Activated CD8-positive, alpha-beta memory T cell treated with anti-CD3 and anti-CD28 coated beads, Interleukin-2, amount 50 U/mL, for 1 hour (primary cell): ENCODE measurements around the gene LRRC63.
"Not testable (repeated sequence)": the region's sequence is repeated elsewhere in the genome, so short reads cannot be mapped to it uniquely, and the experiment has no call there.

Experiments
- DNase-seq: peaks from one replicate; pipeline ENCODE4 v3.0.0-alpha.2; 2020; ENCODE audit errors: extremely low read depth

Gene LRRC63, protein sequence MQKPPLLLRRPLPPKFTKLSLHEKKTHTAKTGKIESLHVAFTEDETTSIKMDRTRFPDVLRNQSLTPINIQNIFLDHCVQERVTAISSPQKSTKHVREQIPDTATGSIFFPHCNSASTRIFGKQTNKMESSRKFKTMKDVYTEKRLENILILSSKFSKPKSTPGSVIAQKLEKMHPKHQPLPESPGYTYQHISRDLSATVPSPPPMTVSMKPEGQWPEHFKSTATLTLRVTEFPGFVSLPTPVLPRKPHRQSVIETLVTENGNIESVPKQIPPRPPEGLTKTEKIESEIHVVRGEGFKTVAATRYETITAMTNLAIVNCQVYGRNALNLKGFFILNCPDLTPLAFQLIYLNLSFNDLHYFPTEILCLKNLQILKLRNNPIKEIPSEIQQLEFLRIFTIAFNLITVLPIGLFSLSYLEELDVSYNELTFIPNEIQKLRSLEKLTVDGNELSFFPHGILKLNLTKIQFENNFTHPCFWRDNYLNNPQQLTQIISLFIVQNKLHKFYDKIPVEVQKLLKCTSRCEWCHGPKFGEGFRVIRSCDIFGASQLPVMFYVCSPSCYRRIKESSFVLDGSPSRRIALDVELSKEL

DNA sequence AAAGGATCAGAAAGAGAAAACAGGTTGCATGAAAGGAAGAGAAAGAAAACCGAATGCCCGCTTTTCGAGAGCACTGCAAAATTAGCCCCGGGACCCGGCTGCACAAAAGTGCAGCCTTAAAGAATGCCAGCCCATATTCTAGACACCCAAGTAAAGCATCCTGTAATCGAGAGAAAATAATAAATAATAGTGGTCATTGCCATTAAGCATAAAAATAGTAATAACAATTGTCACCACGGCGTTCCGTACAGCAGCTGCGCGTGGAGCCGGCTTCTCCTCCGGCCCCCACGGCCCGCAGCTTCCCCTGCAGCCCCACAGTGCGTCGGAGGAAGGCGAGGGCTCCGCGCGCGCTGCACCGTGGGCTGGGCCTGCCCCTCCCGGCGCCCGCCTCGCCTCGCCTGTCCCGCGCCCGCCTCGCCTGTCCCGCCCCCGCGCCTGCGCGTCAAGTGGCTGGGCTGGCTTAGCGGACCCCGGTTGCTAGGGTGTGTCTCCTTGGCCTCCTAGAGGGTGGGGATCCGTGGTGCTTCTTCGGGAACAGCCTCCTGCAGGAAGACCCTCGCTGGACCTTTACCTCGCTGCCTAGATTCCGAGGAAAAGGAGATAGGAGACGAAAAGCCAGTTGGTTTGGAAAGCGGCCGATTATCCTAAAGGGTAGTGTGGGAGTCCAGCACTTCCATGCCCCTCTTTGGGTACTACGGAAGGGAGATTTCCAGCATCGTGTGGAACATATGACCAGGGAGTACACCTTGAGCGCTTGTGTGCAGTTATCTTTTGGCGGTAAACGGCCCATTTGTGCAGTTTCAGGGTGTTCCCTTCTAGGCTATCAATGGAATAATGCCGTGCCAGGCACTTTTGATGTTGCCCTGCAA is at the start of gene LRRC63:
Gene LRRC63 (plus strand): TSS at position 446 of the 869 bp plus-strand sequence. CDS start 1,107 bp downstream, outside the sequence.
- DNase-seq = peak; percentile 47

DNA sequence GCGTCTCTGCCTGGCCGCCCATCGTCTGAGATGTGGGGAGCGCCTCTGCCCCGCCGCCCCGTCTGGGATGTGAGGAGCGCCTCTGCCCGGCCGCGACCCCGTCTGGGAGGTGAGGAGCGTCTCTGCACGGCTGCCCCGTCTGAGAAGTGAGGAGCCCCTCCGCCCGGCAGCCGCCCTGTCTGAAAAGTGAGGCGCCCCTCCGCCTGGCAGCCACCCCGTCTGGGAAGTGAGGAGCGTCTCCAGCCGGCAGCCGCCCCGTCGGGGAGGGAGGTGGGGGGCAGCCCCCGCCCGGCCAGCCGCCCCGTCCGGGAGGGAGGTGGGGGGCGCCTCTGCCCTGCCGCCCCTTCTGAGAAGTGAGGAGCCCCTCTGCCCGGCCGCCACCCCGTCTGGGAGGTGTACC is 49.0 kb upstream of the LRRC63 start:
- not testable (repeated sequence) for DNase-seq

DNA sequence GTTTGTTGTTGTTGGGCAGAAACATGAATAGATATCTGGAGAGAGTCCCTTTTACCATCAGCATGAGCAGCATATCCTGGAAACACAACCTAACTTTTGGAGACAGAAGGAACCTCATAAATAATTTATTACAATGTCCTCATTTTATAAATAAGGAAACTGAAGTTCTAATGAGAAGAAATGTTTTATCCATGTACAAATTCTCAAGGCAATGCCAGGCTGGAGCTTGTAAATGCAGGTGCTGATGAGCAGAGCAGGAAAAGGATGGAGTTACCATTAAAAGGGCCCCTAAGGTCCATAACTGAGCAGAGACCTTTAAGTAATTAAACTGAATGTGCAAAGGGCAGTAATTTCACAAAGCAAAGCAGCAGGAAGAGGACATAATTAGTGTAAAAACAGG is 47.1 kb upstream of the LRRC63 start:
- DNase-seq = no peak

DNA sequence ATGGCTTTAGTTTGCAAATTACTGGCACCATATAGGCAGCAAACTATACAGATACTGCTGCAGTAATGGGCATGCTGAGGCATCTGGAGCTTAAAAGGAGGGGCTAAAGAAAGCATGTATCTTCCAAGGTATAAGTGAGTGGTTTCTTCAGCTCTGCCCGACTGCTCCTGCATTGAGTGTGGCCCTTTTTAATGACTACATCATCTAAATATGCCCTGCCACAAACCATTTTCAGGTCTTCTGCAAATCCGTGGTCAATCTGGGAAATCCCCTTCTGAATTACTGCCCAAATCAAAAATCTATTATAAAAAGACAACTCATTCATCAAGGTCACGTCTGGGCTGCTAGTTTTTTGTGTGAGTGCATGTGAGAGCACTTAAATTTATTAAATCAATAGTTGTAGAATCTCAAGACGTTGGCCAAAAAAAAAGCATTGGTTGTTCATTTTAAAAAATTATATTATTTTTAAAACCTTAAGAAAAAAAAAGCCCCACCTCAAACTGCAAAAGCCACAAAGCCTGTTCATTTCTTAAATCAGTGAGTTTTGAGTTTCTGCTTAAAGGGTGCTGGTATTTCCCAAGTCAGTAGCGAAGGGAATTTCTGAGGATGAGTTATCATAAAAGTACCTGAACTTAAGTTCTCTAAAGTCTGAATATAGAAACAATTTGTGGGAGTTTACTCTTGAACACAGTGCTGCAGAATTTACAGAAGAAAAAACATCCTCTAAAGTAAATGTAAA is 46.1 kb upstream of the LRRC63 start:
- no peak for DNase-seq

DNA sequence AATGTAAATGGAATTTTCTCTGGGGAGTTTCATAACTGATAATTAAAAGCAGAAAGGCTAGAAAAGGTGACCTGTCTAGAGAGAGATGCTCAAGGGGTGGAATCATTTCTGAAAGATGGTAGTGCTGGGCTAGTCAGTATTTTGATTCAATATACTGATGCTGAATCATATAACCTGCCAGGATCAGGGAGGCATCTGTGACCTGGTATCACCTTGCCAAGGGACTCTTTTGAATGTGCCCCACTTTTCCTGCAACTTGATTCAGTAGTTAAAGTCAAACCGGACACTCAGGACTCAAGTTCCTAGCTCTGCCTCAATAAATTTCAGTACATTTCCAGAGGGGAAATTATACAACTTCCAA is 45.5 kb upstream of the LRRC63 start:
- no peak for DNase-seq

DNA sequence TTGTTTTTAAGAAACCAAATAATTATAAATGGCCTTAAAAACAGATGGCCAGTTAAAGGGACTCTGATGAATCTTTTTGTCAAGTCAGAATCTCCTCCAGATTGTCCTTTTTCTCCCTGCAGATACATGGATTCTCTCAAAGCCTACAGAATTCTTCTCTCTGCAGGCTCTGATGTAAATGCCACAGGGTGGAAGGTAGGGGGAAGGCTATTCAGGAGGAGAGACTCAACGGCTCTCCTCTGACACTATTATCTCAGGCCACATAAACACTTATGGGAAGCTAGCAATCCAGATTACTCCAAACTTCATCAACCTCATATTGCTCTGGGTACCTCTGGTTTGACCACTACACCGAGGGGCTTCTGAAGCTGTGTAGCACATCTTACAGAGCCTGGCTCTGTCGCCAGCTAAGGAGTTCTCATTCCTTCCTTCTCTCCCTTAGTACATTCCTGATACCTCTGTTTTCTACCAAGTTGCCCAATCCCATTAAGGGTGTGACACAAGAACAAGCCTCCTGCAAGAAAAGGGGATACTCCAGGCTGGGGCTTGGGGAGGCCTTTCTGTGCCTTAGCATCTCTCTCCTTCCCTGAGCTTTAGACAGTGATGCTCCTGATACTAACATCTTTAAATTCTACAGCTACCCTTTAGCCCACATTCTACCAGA is 44.6 kb upstream of the LRRC63 start:
- no peak for DNase-seq

DNA sequence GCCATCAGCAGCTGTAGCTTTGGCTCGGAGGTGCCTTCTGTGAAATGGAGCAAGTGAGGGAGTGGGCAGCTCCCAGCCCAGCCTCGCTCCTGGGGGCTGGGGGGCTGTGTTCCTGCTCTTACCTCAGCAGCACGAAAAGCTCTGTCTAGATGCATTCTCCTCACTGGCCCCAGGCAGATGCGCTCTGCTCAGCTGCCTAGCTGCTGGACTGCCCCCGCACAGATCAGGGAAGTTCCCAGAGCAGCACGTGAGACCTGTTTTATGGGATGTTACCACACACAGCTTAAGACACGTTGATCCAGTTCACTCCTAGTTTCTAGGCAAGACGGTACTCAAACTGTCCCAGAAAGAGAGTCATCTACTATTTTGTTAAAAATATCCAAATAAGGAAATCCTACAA is 43.4 kb upstream of the LRRC63 start:
- DNase-seq = no peak

DNA sequence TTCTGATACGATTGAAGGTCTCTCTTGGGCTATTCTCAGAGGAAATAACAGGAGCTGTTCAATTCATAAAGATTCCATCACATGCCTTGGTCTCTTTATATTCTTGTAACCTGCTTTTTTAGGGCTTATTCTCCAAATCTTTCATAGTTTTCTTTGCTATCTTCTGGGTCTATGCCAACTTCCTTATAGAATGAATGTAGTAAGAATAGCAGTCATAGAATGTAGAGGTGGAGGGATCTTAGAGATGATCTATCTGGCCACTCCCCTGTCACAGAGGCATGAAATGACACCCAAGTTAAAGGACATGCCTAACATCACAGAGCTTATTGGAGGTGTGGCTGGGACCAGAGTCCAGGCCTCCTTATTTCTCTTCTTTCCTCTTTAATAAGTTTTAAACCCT is 42.9 kb upstream of the LRRC63 start:
- no peak for DNase-seq

DNA sequence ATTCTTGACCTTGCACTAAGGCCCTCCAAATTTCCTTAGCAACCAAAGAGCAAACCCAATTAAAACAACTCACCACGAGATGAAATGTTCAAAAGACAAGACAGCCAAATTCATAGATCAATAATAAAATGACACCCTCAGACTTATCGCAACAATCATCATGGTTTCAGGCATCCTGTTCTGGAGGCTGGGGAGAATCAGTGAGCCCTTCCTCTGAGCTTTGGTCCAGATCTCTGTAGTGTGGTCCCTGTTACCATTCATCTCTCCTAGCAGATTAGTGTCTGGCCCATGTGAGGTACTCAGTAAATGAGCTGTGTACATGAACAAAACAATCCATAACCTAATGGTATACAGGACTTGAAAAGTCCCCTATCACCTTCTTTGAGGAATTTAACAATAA is 42.0 kb upstream of the LRRC63 start:
- no peak for DNase-seq

DNA sequence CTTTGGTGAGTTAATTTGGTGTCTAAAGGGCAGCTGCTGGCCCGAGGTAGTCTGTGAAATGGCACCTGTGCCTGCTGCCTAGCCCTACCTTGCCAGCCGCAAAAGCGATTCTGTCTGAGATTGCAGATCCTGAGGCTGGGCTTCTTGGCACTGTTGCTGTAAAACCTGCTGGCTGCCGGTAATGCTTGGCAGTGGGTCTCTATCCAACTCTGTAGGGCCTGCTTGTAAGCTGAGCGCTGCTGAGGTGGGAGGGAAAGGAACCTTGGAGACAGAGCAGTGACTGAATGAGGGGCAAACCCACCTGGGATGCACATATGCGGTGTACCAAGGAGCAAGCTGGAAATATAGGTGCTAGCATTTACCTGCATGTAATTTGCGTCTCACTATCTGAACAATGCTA is 41.5 kb upstream of the LRRC63 start:
- no peak for DNase-seq

DNA sequence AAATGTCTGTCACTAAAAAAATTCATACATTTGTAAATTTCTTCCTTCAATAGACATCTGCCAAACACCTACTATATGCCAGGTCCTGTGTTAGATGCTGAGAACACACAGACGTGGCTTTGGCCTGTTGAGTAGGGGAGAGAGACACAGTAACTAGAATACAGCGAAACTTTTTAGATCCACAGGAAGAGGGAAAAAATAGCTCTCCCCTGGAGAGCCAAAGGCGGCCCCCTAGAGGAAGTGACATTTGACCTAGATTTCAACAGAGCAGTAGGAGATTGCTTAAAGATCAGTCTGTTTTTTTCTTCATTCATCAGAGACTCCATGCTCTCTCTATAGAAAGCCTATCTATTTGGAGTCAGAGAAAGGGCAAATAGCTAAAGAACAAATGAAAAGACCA is 41.0 kb upstream of the LRRC63 start:
- DNase-seq = no peak

DNA sequence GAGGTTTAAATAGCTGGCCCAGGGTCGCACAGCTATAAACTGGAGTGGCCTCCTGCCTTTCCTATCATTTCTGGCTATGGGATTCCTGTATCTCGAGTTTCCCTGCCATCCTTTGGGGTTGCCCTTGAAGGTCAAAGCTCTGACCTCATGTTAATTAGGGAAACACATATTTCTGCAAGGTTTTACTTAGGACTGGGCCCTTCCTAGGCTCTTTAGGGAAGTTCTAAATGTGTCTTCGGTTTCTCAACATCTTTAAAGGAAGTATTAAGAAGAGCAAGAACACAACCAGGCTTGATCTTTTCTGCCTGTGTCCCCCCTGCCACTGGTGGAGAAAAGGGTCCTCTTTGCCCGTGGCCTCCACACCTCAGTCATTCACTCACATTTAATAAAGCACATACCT is 40.5 kb upstream of the LRRC63 start:
- DNase-seq = no peak

DNA sequence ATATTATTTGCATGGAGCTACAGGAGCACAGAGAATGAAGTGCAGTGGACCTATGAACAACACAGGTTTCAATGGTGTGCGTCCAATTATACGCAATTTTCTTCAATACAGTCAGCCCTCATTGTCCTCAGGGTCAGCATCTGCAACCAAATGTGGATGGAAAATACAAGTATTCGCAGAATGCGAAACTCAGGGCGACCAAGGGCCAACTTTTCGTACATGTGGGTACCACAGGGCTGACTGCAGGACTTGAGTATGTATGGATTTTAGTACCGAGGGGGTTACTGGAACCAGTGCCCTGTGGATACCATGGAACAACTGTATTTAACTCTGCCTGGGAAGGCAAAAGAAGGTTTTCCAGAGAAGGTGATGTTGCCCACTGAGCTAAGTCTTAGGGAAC is 40.0 kb upstream of the LRRC63 start:
- DNase-seq = no peak

DNA sequence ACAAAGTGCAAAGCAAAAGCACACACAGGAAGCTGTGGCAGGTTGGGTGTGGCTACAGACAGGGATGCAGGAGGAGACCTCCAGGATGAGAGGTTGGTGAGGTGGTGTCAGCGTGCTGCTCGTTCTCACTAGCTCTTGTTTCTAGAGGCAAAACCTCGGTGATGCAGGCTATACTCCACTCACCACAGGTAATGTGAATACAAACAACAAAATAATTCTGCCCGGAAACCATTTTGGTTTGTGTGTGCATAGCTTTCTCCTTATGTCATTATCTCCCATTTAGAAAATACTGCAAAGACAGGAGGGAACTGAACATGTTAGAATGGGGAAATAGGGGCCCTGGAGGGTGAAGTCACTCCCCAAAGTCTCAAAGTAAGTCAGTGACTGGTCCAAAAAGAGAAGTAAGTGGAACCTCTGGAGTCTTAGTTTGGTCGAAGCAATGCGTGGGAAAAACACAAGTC is 39.2 kb upstream of the LRRC63 start:
- peak; percentile 61 for DNase-seq

DNA sequence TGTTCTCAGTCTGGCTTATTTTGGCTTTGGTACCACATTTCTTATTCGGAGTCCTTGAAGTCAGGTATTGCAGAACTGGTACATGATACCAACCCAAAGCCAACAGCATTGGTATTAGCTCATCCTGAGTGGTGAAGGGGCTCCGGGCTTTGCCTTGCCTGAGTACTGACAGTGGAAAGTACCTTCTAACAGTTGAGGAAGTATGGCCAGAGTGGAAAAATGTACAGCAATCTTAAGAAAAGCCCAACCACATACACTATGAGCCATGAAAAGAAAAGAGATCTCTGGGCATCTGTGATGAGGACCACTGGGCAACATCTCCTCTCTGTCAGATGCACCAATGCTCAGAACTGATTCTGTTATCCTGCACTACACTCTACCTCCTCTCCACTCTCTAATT is 38.1 kb upstream of the LRRC63 start:
- no peak for DNase-seq

DNA sequence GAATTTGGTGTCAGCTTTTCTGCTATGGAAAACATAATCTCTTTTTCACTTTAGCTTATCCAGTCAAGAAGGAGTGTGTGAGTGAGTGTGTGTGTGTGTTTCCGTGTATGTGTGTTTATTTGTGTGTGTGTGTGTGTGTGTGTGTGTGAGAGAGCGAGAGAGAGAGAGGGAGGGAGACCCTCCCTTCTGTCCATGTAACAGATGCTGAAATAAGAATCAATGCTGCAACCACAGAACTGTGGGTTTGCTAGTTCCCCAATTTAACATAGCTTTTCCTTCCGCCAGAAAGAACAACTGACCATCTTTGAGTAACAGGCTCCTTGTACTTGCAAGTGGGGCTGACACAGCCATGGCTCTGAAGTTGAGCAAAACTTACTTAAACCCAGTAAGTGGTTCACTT is 35.0 kb upstream of the LRRC63 start:
- no peak for DNase-seq

DNA sequence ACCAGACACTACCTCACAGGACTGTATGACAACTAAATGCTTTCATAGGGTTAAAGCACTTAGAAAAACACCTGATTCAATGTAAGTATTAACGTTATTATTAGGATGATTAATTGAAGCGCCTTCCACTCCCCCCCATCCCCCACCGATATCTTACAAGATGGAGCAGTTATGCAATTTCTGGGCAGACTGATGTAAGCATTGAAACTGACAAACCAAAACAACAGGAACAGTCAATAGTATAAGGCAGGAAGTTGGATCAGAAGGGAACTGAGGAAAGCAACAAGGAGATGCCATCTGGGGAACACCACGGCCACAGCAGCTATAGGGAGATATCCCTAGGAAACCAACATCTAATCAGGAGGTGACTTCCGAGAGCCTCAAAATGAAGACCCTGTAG is 33.6 kb upstream of the LRRC63 start:
- DNase-seq = no peak

DNA sequence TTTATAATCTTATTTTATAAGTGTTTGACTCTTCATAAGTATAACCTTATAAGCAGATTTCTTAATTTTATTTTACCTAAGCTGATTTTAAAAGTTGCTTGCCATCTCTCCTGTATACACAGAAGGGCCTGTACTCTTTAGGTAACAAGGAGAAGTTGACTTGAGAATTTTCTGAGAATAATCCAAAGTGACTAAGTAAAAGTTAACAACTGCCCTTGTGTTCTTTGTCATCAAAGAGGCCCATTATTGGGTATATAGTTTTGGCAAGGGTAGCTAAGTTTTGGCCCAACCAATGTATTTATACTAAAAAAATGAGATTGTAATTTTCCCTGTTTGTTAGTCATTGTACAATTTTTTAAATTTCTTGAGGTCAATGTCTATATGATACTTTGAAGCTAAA is 32.9 kb upstream of the LRRC63 start:
- DNase-seq = no peak

DNA sequence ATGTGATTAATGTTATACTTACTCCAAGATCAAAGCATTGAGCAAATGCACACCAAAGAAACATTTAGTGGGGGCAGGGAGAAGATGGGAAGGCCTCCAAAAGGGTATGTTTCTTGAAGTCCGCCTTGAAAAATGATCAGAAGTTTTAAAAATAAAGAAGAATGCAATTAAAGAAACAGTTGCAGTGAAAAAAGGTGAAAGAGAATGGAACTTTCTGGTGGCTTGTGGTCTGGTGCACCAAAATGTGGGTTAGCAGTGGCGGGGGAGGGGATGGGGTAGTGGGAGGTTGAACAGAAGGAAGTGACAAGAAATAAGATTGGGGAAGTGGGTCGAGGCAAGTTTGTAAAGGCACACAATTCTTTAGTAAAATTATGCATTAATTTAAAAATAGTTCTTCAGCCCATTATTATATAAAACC is 32.2 kb upstream of the LRRC63 start:
- peak; percentile 51 for DNase-seq

DNA sequence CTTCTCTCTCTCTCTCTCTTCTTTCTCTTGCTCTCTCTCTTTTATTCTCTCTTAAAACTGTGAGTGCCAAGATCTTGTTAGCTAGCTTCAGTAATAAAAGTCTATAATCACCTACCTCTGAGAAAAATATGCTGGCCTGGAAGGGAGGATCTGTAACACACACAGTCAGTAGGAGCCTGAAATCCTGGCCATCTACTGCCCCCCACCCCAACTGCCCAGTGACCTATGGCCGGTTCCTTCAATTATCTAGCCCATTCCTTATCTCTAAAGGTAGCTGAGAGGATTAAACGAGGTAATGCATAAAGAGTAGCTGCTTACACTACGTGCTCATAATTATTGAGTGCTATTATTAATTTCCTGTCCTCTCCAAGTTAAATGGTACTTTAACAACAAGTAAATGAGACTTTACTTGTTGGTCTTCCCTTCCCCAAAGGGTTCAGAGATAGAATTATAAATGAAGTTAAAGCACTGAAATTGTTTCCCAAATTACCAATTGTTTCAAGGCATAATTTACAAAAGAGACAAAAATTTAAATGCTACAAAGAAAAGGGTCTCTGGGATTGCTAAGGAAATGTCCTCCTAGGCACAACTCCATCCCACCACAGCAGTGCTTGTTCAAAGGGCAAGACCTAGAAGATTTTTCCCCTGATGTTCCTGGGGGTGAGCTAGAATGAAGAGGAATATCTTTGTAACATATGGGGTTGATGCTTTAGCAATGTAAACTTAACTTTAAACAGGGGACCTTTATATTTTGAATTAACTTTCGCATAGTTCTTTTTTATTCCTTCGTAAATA is 31.6 kb upstream of the LRRC63 start:
- DNase-seq = no peak
